NCI-H510A treated with DMSO at 0.1 percent for 48 hours (cell line): ENCODE measurements around the gene CFAP99.
A peak's percentile ranks its signal among the peaks of the same experiment; 100 is the strongest.

Source experiments
- DNase-seq: peaks from one replicate; lab custom pipeline; 2025; lab: John Stamatoyannopoulos, UW

Gene CFAP99

GRCh38 chr4:2390784-2391421, 27.9 kb upstream of the CFAP99 start:
- no peak for DNase-seq

- DNase-seq, result peak; percentile 15
These were observed 25.1 kb upstream of the CFAP99 start for GRCh38 chr4:2393353-2394270.

GRCh38 chr4:2394528-2394927, 24.2 kb upstream of the CFAP99 start:
- DNase-seq, result no peak

GRCh38 chr4:2395038-2395437, 23.7 kb upstream of the CFAP99 start:
- no peak for DNase-seq

GRCh38 chr4:2395584-2395983, 23.2 kb upstream of the CFAP99 start:
- DNase-seq, result no peak

GRCh38 chr4:2396781-2397368, 21.9 kb upstream of the CFAP99 start:
- no peak for DNase-seq

- no peak for DNase-seq
These were observed 21.0 kb upstream of the CFAP99 start for GRCh38 chr4:2397596-2398379.

GRCh38 chr4:2399216-2399615, 19.5 kb upstream of the CFAP99 start:
- no peak for DNase-seq

- no peak for DNase-seq
These were observed 19.0 kb upstream of the CFAP99 start for GRCh38 chr4:2399631-2400190.

- no peak for DNase-seq
These were observed 17.7 kb upstream of the CFAP99 start for GRCh38 chr4:2400841-2401609.

- DNase-seq, result no peak
These were observed 17.2 kb upstream of the CFAP99 start for GRCh38 chr4:2401610-2401983.

- peak; percentile 63 for DNase-seq
These were observed 16.5 kb upstream of the CFAP99 start for GRCh38 chr4:2402048-2402842.

GRCh38 chr4:2402941-2403340, 15.8 kb upstream of the CFAP99 start:
- DNase-seq, result no peak

- no peak for DNase-seq
These were observed 12.3 kb upstream of the CFAP99 start for GRCh38 chr4:2406406-2406805.

GRCh38 chr4:2406920-2407319, 11.8 kb upstream of the CFAP99 start:
- DNase-seq, result no peak

- no peak for DNase-seq
These were observed 10.8 kb upstream of the CFAP99 start for GRCh38 chr4:2407991-2408342.

- no peak for DNase-seq
These were observed 10.3 kb upstream of the CFAP99 start for GRCh38 chr4:2408401-2408958.

- DNase-seq, result no peak
These were observed 9.8 kb upstream of the CFAP99 start for GRCh38 chr4:2408976-2409375.

GRCh38 chr4:2409381-2409783, 9.4 kb upstream of the CFAP99 start:
- no peak for DNase-seq
